ENCODE results near the gene VEGFB. TPM values are rescaled to one million over a fixed set of nuclear protein-coding genes. Genes with fewer than 3 reads are reported as not detected.

Gene VEGFB
- total and polyA plus RNA-seq, 2 donors (not counting 1 experiment from before 2014, with no cell fraction given) = 25.3 to 27.9 TPM

DNA sequence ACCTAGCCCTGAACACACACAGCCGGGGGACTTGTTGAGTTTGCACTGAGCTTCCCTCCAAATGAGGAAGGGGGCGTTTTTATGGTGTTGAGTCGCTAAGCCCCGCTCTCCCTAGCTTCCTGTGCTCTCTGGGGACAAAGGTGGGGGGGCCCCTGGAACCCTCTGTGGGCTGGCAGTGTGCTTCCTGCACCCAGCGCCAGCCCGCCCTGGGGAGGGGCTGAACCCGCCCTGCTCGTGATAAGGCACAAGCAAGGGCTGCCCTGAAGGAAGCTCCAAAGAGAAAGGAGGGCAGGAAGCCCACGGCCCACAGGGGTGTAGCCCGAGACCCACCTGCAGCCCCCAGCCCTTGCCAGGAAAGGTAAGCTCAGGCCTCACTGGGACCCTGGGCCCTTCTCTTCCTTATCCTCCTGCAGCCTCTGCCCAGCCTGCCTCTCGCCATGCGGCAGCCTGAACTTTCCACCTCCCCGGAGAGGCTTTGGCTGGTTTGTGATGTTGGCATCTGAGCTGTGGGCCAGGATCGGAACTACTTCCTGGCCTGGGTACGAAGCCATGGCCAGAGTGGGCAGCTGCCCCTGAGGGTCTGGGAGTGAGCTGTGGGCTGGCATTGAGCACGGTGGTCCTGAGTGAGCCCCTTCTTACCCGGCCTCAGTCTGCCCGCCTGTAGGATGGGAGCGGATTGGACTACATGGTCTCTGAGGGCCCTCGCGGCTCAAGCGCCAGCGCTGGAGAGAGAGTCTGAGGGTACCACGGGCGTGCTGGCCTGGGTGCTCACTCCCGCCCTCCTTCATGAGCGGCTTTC lies 27.7 kb upstream of the VEGFB start, which contains the start of gene FERMT3:
TSS of gene FERMT3 (plus strand) at position 265 of the 799 bp plus-strand sequence. CDS start 644 bp downstream, outside the sequence.
- H3K4me3 ChIP-seq (replicated peaks in 1 of 4; ENCODE audit: control extremely low read depth in 1 of 4, insufficient read depth in 1 of 4, low read depth in 3 of 4, low read length in 4 of 4) = no peak within 1 kb of the TSS
- H3K4me2 ChIP-seq (ENCODE audit: extremely low read depth, insufficient read depth, low read length) = no peak within 1 kb of the TSS

DNA sequence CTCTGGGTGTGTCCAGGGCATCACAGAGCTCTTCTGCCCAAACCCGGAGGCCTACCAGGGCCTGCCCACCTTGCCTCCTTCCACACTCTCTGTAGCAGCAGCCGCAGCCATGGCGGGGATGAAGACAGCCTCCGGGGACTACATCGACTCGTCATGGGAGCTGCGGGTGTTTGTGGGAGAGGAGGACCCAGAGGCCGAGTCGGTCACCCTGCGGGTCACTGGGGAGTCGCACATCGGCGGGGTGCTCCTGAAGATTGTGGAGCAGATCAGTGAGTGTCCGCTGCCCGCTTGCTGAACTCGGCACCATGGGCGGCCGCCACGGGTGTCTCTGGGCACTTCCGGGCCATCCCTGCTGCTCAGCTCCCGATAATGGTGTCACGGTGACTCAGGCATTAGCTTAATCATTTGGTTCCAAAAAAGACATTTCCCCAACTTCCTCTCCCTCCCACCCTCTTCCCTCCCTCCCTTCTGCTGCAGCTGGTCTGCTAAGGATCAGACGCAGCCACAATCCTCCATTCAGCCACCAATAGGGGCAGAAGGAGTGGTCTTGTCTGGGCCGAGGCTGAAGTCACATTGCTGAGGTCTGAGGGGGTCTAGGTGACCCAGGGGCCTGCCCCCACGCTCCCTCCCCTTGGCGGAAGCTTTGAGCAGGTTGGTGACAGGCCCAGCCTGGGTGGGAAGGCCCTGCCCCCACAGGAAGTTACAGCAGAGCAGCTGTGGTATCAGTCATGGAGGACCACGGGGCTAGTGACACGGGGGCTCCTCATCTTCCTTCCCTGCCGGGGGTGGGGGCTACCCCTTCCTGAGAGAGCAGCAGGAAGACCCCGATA lies 26.9 kb upstream of the VEGFB start:
- peak overlapping the region; percentile 63 for H3K9ac ChIP-seq (ENCODE audit: insufficient read depth, low read length)
- H3K27me3 ChIP-seq (ENCODE audit: control insufficient read depth, insufficient read depth, low read length) = no peaks in the 10 kb centered on the region
- peak overlapping the region; percentile 44 for H3K4me2 ChIP-seq (ENCODE audit: extremely low read depth, insufficient read depth, low read length)
- H3K4me1 ChIP-seq (ENCODE audit: control insufficient read depth, extremely low read depth, insufficient read depth, low read length) = peaks cover 18% of the 10 kb centered on the region
- H3K79me2 ChIP-seq (ENCODE audit: control insufficient read depth, insufficient read depth, low read length) = no peaks in the 10 kb centered on the region
- no peaks in the 10 kb centered on the region for H3K9me3 ChIP-seq (ENCODE audit: control insufficient read depth, insufficient read depth, low read depth, low read length)
- peaks cover 24% of the 10 kb centered on the region for H3K36me3 ChIP-seq (ENCODE audit: control insufficient read depth, insufficient read depth, low read length)
- H2AFZ ChIP-seq (ENCODE audit: low read length) = peak overlapping the region; percentile 62
- peak; percentile 69 to 81 for DNase-seq (ENCODE audit: low read depth in 2 of 2)
- peak overlapping the region in 1 of 4 experiments; percentile 16 for H3K4me3 ChIP-seq (replicated peaks in 1 of 4; ENCODE audit: control extremely low read depth in 1 of 4, insufficient read depth in 1 of 4, low read depth in 3 of 4, low read length in 4 of 4)
- H4K20me1 ChIP-seq (ENCODE audit: control insufficient read depth, extremely low read depth, insufficient read depth, low read length) = no peaks in the 10 kb centered on the region
- H3K27ac ChIP-seq (ENCODE audit: insufficient read depth, low read length) = peak overlapping the region; percentile 89
- no peak for TF ChIP-seq EZH2 (IDR thresholded peaks at IDR 0.05; ENCODE audit: low read length, missing control alignments)
- TF ChIP-seq, protein P1, sequence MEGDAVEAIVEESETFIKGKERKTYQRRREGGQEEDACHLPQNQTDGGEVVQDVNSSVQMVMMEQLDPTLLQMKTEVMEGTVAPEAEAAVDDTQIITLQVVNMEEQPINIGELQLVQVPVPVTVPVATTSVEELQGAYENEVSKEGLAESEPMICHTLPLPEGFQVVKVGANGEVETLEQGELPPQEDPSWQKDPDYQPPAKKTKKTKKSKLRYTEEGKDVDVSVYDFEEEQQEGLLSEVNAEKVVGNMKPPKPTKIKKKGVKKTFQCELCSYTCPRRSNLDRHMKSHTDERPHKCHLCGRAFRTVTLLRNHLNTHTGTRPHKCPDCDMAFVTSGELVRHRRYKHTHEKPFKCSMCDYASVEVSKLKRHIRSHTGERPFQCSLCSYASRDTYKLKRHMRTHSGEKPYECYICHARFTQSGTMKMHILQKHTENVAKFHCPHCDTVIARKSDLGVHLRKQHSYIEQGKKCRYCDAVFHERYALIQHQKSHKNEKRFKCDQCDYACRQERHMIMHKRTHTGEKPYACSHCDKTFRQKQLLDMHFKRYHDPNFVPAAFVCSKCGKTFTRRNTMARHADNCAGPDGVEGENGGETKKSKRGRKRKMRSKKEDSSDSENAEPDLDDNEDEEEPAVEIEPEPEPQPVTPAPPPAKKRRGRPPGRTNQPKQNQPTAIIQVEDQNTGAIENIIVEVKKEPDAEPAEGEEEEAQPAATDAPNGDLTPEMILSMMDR (conservative IDR thresholded peaks at IDR 0.05 in 1 of 2, IDR thresholded peaks at IDR 0.05 in 1 of 2; ENCODE audit: low read depth in 1 of 2, low read length in 2 of 2) = no peak

More for the DNA sequence above, 27.7 kb upstream of the VEGFB start, which contains the start of gene FERMT3:
- no peak for TF ChIP-seq EZH2 (IDR thresholded peaks at IDR 0.05; ENCODE audit: low read length, missing control alignments)
- TF ChIP-seq, protein P1 (conservative IDR thresholded peaks at IDR 0.05 in 1 of 2, IDR thresholded peaks at IDR 0.05 in 1 of 2; ENCODE audit: low read depth in 1 of 2, low read length in 2 of 2) = no peak
- Histone ChIP-seq H3K36me3 (ENCODE audit: control insufficient read depth, insufficient read depth, low read length) (peaks cover 27% of the 10 kb centered on the region), H3K27ac (ENCODE audit: insufficient read depth, low read length) (peak within 1 kb of the TSS; percentile 89), H3K9me3 (ENCODE audit: control insufficient read depth, insufficient read depth, low read depth, low read length) (no peaks in the 10 kb centered on the region), H3K79me2 (ENCODE audit: control insufficient read depth, insufficient read depth, low read length) (no peaks in the 10 kb centered on the region), H2AFZ (ENCODE audit: low read length) (no peak within 1 kb of the TSS), H4K20me1 (ENCODE audit: control insufficient read depth, extremely low read depth, insufficient read depth, low read length) (no peaks in the 10 kb centered on the region), H3K27me3 (ENCODE audit: control insufficient read depth, insufficient read depth, low read length) (no peaks in the 10 kb centered on the region), H3K9ac (ENCODE audit: insufficient read depth, low read length) (peak within 1 kb of the TSS; percentile 63), H3K4me1 (ENCODE audit: control insufficient read depth, extremely low read depth, insufficient read depth, low read length) (peaks cover 18% of the 10 kb centered on the region)
- no peak for DNase-seq (ENCODE audit: low read depth in 2 of 2)

All from fibroblast of lung (primary cell).